ENCODE data around the gene VPS11. TPM values are rescaled to one million over a fixed set of nuclear protein-coding genes. Genes with fewer than 3 reads are reported as not detected.
"Not testable (repeated sequence)": the region's sequence is repeated elsewhere in the genome, so short reads cannot be mapped to it uniquely, and the experiment has no call there.

The VPS11 gene
- total RNA-seq, 1 donor from 2014 or later, result 45.6 TPM

DNA sequence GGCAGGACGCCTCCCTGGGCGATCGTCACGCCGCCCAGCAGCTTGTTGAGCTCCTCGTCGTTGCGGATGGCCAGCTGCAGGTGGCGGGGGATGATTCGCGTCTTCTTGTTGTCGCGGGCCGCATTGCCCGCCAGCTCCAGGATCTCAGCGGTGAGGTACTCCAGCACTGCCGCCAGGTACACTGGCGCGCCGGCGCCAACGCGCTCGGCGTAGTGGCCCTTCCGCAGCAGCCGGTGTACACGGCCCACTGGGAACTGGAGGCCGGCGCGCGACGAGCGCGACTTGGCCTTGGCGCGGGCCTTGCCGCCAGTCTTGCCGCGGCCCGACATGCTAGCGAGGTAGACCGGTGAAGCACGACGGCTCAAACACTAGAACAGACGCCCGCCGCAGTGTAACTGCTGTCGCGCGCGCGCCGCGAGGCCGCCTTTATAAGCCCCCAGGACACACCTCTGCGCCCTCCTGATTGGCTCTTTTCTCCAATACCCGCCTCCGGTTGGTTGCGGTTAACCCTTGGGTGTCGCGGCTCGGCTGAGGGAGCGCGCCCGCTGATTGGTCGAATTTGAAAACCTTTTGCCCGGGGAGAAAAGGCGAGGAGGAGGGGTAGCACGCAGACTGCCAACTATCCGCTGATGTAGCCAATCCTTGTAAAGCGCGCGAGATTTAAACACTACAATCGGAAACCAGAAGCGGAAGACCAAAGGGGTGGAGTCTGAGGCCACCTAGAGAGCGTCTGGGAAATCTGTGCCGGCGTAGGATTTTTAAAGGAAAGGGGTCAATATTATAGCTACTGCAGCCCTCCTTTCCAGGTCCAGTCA is 27.7 kb downstream of the VPS11 start:
- Histone ChIP-seq H3K27me3 (ENCODE audit: low read depth) (no peaks in the 10 kb centered on the region), H3K4me1 (peaks cover 26% of the 10 kb centered on the region), H3K9me3 (no peaks in the 10 kb centered on the region), H3K36me3 (peaks cover 38% of the 10 kb centered on the region), H3K27ac (peak overlapping the region; percentile 94), H3K4me3 (peak overlapping the region; percentile 87)
- peak; percentile 97 for ATAC-seq
- no peak for TF ChIP-seq CTCF (IDR thresholded peaks at IDR 0.05)
- DNase-seq, result peak; percentile 98
- intact Hi-C loops (cut with DNase I), result no loop called here

DNA sequence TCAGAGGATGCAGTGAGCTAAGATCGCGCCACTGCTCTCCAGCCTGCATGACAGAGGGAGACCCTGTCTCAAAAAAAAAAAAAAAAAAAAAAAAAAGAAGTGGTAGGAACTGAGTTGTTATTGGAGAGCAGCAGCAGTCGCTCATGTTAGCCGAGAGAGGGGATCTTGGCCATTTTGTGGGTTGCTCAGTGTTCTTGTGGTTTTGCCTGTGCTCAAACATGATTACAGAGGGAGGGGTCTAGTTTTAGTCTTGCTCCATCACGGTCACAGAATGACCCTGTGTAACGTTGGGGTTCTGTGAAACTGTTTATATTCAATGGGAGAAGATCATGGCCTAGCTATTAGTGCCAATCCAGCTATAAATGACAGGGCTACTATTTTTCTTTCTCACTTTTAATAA is 32.1 kb downstream of the VPS11 start:
- Histone ChIP-seq H3K9me3 (no peaks in the 10 kb centered on the region), H3K4me3 (no peak overlapping the region), H3K27ac (no peak overlapping the region), H3K27me3 (ENCODE audit: low read depth) (no peaks in the 10 kb centered on the region), H3K36me3 (peaks cover 25% of the 10 kb centered on the region), H3K4me1 (peaks cover 34% of the 10 kb centered on the region)
- ATAC-seq (no peak), DNase-seq (no peak)
- intact Hi-C loops (cut with DNase I), result no loop called here
- TF ChIP-seq CTCF (IDR thresholded peaks at IDR 0.05), result no peak

- Histone ChIP-seq H3K4me3 (peak overlapping the region; percentile 95), H3K27me3 (ENCODE audit: low read depth) (no peaks in the 10 kb centered on the region), H3K27ac (no peak overlapping the region), H3K4me1 (peaks cover 34% of the 10 kb centered on the region), H3K9me3 (no peaks in the 10 kb centered on the region), H3K36me3 (peaks cover 25% of the 10 kb centered on the region)
- DNase-seq, result no peak
- intact Hi-C loops (cut with DNase I), result no loop called here
- no peak for ATAC-seq
- TF ChIP-seq CTCF (IDR thresholded peaks at IDR 0.05), result peak; percentile 21
Observed at GRCh38 chr11:119100246-119100970, 32.8 kb downstream of the VPS11 start.

GRCh38 chr11:119100994-119101758 is 33.6 kb downstream of the VPS11 start:
- H3K4me3 ChIP-seq, result peak overlapping the region; percentile 95
- peak; percentile 24 to 42 for ATAC-seq
- DNase-seq, result no peak
- TF ChIP-seq CTCF (IDR thresholded peaks at IDR 0.05), result no peak
- H3K4me1 ChIP-seq, result peaks cover 31% of the 10 kb centered on the region
- peak overlapping the region; percentile 96 for H3K27ac ChIP-seq
- intact Hi-C loops (cut with DNase I), result no loop called here
- no peaks in the 10 kb centered on the region for H3K9me3 ChIP-seq
- no peaks in the 10 kb centered on the region for H3K27me3 ChIP-seq (ENCODE audit: low read depth)
- peaks cover 25% of the 10 kb centered on the region for H3K36me3 ChIP-seq

DNA sequence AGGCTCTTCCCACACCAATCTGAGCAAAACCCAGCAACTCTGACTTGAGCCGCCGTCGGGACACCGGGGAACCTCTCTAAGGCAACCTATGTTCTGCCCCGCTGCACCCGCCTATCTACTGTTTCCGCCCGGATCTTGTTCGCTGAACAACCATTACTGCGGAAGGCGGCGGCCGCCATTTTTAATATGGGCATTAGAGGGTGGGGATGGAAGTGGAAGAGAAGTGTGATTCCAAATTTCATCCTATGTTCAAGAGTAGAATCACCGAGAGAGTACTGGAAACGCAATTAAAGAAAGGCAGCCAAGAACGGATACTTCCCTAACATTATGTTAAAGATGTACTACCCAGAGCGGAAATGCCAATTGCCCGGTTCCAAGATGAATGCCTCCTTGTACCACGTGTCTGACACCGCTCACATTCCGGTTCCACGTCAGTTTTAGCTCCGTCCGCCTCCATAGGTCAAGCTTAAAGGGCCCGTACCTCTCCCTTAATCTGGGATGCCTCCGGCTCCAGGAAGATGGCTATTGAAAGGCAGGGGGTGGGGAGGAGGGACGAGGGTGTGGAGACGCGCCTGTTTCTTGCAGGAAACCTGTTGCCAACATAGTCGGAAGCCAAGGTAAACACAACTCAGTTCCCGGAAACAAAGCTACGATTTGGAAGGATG is 34.3 kb downstream of the VPS11 start, which contains the start of gene DPAGT1:
TSS of gene DPAGT1 (minus strand) at position 95 of the 665 bp plus-strand sequence. CDS start 198 bp downstream, outside the sequence.
- peaks cover 19% of the 10 kb centered on the region for H3K36me3 ChIP-seq
- H3K27me3 ChIP-seq (ENCODE audit: low read depth), result no peaks in the 10 kb centered on the region
- no peak for TF ChIP-seq CTCF (IDR thresholded peaks at IDR 0.05)
- H3K27ac ChIP-seq, result peak within 1 kb of the TSS; percentile 96
- DNase-seq (peak; percentile 90), ATAC-seq (peak; percentile 94 to 97)
- intact Hi-C loops (cut with DNase I), result no loop called here
- peak within 1 kb of the TSS; percentile 95 for H3K4me3 ChIP-seq
- no peaks in the 10 kb centered on the region for H3K9me3 ChIP-seq
- peaks cover 38% of the 10 kb centered on the region for H3K4me1 ChIP-seq

GRCh38 chr11:119103161-119103664 is 35.6 kb downstream of the VPS11 start:
- H3K9me3 ChIP-seq; ATAC-seq; H3K27me3 ChIP-seq (ENCODE audit: low read depth); intact Hi-C loops (cut with DNase I); DNase-seq; H3K36me3 ChIP-seq: not testable (repeated sequence)
- Histone ChIP-seq H3K4me1 (peaks cover 39% of the 10 kb centered on the region), H3K27ac (peak overlapping the region; percentile 96), H3K4me3 (peak overlapping the region; percentile 95)

All from lower lobe of right lung (tissue), 2 donors.